HUES64 (cell line): ENCODE data around the gene MAML3.

Source experiments
- H3K27ac ChIP-seq: 2 replicates; pipeline ENCODE4 v1.7.0; 2013; ENCODE audit warnings: low read depth, low read length, inconsistent platforms
- H3K27me3 ChIP-seq: 2 replicates; pipeline ENCODE4 v1.6.1; 2013; ENCODE audit warnings: mild to moderate bottlenecking, low read length; ENCODE audit not compliant: insufficient read depth
- H3K36me3 ChIP-seq: 2 replicates; pipeline ENCODE4 v1.6.1; 2013; ENCODE audit warnings: mild to moderate bottlenecking, low read length; ENCODE audit not compliant: insufficient read depth
- H3K4me1 ChIP-seq: 2 replicates; pipeline ENCODE4 v1.6.1; 2013; ENCODE audit warnings: mild to moderate bottlenecking, low read length, moderate library complexity; ENCODE audit not compliant: insufficient read depth
- H3K4me3 ChIP-seq: 2 replicates; pipeline ENCODE4 v1.5.1; 2013; ENCODE audit warnings: mild to moderate bottlenecking, low read length, moderate library complexity
- H3K9ac ChIP-seq: 2 replicates; pipeline ENCODE4 v1.6.1; 2013; ENCODE audit warnings: mild to moderate bottlenecking, low read depth, low read length
- H3K9me3 ChIP-seq: 2 replicates; pipeline ENCODE4 v1.6.1; 2013; ENCODE audit warnings: low read depth, low read length; ENCODE audit not compliant: insufficient read depth
- WGBS: fragments of 150-250, 120-280 bp; methylation state at CpG from one replicate; pipeline ENCODE4 v1.1.7; 2013; ENCODE audit warnings: missing lambda C conversion rate; 5-methylcytosine and 5-hydroxymethylcytosine counted together

The MAML3 gene

GRCh38 chr4:140109737-140110136 lies 44.2 kb downstream of the MAML3 start:
- H3K27me3 ChIP-seq = no peaks in the 10 kb centered on the region
- no peaks in the 10 kb centered on the region for H3K36me3 ChIP-seq
- no peaks in the 10 kb centered on the region for H3K4me1 ChIP-seq

GRCh38 chr4:140109292-140109691 lies 44.7 kb downstream of the MAML3 start:
- Histone ChIP-seq H3K4me3 (no peak overlapping the region), H3K27me3 (no peaks in the 10 kb centered on the region), H3K9ac (no peak overlapping the region), H3K9me3 (no peaks in the 10 kb centered on the region), H3K27ac (no peak overlapping the region), H3K36me3 (no peaks in the 10 kb centered on the region), H3K4me1 (no peaks in the 10 kb centered on the region)
- 81% methylated on average over 4 of the region's 4 CpGs for WGBS

More at GRCh38 chr4:140109737-140110136, 44.2 kb downstream of the MAML3 start:
- Histone ChIP-seq H3K4me3 (no peak overlapping the region), H3K9ac (no peak overlapping the region), H3K27ac (no peak overlapping the region), H3K9me3 (no peaks in the 10 kb centered on the region)
- 89% methylated on average over 7 of the region's 7 CpGs for WGBS

- Histone ChIP-seq H3K27me3 (no peaks in the 10 kb centered on the region), H3K4me3 (no peak overlapping the region), H3K9me3 (no peaks in the 10 kb centered on the region), H3K36me3 (no peaks in the 10 kb centered on the region), H3K4me1 (no peaks in the 10 kb centered on the region), H3K9ac (no peak overlapping the region), H3K27ac (no peak overlapping the region)
Observed at GRCh38 chr4:140108713-140109230, 45.2 kb downstream of the MAML3 start.

- H3K9me3 ChIP-seq = no peaks in the 10 kb centered on the region
- WGBS = 72% methylated on average over 4 of the region's 4 CpGs
- H3K27ac ChIP-seq = no peak overlapping the region
- no peaks in the 10 kb centered on the region for H3K27me3 ChIP-seq
- no peaks in the 10 kb centered on the region for H3K36me3 ChIP-seq
- H3K4me1 ChIP-seq = no peaks in the 10 kb centered on the region
- no peak overlapping the region for H3K4me3 ChIP-seq
- no peak overlapping the region for H3K9ac ChIP-seq
Observed at GRCh38 chr4:140108243-140108642, 45.7 kb downstream of the MAML3 start.

- Histone ChIP-seq H3K27me3 (no peaks in the 10 kb centered on the region), H3K9me3 (no peaks in the 10 kb centered on the region), H3K4me1 (no peaks in the 10 kb centered on the region), H3K36me3 (no peaks in the 10 kb centered on the region), H3K4me3 (no peak overlapping the region), H3K27ac (no peak overlapping the region), H3K9ac (no peak overlapping the region)
- WGBS = 88% methylated on average over 1 of the region's 1 CpG
Observed at GRCh38 chr4:140106289-140106844, 47.6 kb downstream of the MAML3 start.

- Histone ChIP-seq H3K36me3 (no peaks in the 10 kb centered on the region), H3K4me3 (no peak overlapping the region), H3K9ac (no peak overlapping the region), H3K4me1 (no peaks in the 10 kb centered on the region), H3K9me3 (no peaks in the 10 kb centered on the region), H3K27ac (no peak overlapping the region), H3K27me3 (no peaks in the 10 kb centered on the region)
- WGBS = 96% methylated on average over 2 of the region's 2 CpGs
Observed at GRCh38 chr4:140105436-140105835, 48.5 kb downstream of the MAML3 start.

- Histone ChIP-seq H3K27ac (no peak overlapping the region), H3K9ac (no peak overlapping the region), H3K9me3 (no peaks in the 10 kb centered on the region), H3K4me1 (peaks cover 2% of the 10 kb centered on the region), H3K36me3 (no peaks in the 10 kb centered on the region), H3K27me3 (no peaks in the 10 kb centered on the region), H3K4me3 (no peak overlapping the region)
- WGBS = 95% methylated on average over 3 of the region's 3 CpGs
Observed at GRCh38 chr4:140103676-140104075, 50.3 kb downstream of the MAML3 start.

GRCh38 chr4:140102421-140102820 lies 51.6 kb downstream of the MAML3 start:
- WGBS = 96% methylated on average over 3 of the region's 3 CpGs
- Histone ChIP-seq H3K4me3 (no peak overlapping the region), H3K36me3 (no peaks in the 10 kb centered on the region), H3K4me1 (peaks cover 7% of the 10 kb centered on the region), H3K9me3 (no peaks in the 10 kb centered on the region), H3K9ac (no peak overlapping the region), H3K27me3 (no peaks in the 10 kb centered on the region), H3K27ac (no peak overlapping the region)

- H3K27me3 ChIP-seq = no peaks in the 10 kb centered on the region
- H3K9me3 ChIP-seq = no peaks in the 10 kb centered on the region
- peaks cover 13% of the 10 kb centered on the region for H3K4me1 ChIP-seq
- no peak overlapping the region for H3K27ac ChIP-seq
- H3K4me3 ChIP-seq = no peak overlapping the region
- H3K9ac ChIP-seq = no peak overlapping the region
- H3K36me3 ChIP-seq = no peaks in the 10 kb centered on the region
- WGBS = 100% methylated on average over 3 of the region's 3 CpGs
Observed at GRCh38 chr4:140100771-140101170, 53.2 kb downstream of the MAML3 start.

- H3K9me3 ChIP-seq = no peaks in the 10 kb centered on the region
- no peak overlapping the region for H3K4me3 ChIP-seq
- H3K9ac ChIP-seq = no peak overlapping the region
- H3K36me3 ChIP-seq = no peaks in the 10 kb centered on the region
- H3K4me1 ChIP-seq = peaks cover 21% of the 10 kb centered on the region
- no peaks in the 10 kb centered on the region for H3K27me3 ChIP-seq
- 75% methylated on average over 7 of the region's 7 CpGs for whole genome bisulfite sequencing
- H3K27ac ChIP-seq = no peak overlapping the region
Observed at GRCh38 chr4:140099983-140100382, 54.0 kb downstream of the MAML3 start.

GRCh38 chr4:140098455-140099160 lies 55.4 kb downstream of the MAML3 start:
- 83% methylated on average over 7 of the region's 7 CpGs for WGBS
- H3K4me3 ChIP-seq = no peak overlapping the region
- peaks cover 35% of the 10 kb centered on the region for H3K4me1 ChIP-seq
- no peaks in the 10 kb centered on the region for H3K36me3 ChIP-seq
- no peaks in the 10 kb centered on the region for H3K27me3 ChIP-seq
- H3K9me3 ChIP-seq = no peaks in the 10 kb centered on the region
- H3K27ac ChIP-seq = no peak overlapping the region
- H3K9ac ChIP-seq = no peak overlapping the region
